ENCODE data around the gene OGFOD3. TPM values are rescaled to one million over a fixed set of nuclear protein-coding genes. Genes with fewer than 3 reads are reported as not detected.
"Not testable (repeated sequence)": the region's sequence is repeated elsewhere in the genome, so short reads cannot be mapped to it uniquely, and the experiment has no call there.

The OGFOD3 gene
- total RNA-seq, 1 experiment from 2014 or later, result 29.3 TPM

DNA sequence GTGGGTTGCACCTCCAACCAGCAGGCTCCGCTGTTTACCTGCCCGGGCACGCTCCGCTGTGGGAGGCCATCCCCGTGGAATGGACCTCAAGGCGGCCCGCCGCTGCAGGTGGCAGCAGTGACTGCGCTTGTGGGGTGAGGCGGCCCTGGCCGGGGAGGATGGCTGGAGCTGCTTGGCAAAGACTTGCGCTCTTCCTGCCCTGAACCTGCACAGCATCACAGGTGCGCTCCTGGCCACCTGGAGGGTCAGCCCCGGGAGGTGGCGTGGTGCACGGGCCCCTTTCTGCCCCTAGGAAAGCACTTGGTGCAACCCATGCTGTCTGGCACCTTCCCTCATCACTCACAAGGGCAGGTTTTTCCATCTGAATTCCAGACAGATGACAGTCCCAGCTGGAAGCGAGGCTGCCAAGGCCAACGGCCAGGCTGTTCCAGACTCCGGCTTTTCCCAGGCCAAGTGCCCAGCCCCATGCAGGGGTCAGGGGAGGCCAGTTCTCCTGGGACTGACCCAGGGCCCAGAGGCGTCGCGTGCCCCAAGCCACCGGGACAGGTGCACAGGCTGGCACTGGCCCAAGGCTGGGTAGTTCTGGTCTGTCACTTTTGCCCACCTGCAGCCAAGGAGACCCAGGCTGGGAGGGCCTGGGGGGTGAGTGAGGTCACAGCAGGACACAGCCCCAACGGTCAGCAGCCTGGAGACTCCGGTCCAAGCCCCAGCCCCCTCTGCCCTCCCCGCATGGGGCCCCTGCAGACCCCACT is 33.5 kb downstream of the OGFOD3 start:
- in situ Hi-C loops (cut with HindIII; ENCODE audit: low pct_unique_long_range_greater_than_20kb, low sequenced_read_pairs), result no loop called here
- no peak for DNase-seq (ENCODE audit: low read depth, low spot score)

DNA sequence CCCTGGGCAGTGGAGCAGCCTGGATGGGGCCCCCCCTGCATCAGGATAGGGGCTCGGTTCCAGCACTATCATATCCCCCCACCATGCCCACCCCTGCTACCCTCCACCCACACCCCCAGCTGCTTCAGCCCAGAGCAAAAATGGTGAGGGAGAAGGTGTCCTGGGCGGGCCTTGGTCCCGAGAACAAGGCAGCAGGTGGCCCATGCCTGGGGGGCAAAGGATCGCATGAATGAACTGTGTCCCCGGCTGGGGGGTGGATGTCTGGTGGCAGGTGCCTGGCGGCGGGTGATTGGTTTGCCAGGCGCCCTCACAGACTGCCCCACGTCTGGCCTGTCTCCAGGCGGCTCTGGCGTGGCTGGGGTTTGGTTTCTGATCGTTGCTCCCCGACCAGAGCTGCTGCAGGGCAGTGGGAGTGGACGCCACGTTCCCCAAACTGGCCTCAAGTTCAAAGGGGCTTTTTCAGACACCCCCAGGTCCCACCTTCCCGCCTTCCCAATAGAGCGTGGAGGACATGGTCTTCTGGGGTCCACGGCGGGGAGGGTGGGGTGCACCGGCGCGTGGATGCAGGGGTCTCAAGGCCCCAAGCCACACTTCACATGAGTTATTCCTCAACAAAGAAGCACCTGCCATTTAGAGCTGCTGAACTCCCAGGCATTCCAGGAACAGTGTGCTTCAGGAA is 34.2 kb downstream of the OGFOD3 start:
- in situ Hi-C loops (cut with HindIII; ENCODE audit: low pct_unique_long_range_greater_than_20kb, low sequenced_read_pairs), result no loop called here
- no peak for DNase-seq (ENCODE audit: low read depth, low spot score)

DNA sequence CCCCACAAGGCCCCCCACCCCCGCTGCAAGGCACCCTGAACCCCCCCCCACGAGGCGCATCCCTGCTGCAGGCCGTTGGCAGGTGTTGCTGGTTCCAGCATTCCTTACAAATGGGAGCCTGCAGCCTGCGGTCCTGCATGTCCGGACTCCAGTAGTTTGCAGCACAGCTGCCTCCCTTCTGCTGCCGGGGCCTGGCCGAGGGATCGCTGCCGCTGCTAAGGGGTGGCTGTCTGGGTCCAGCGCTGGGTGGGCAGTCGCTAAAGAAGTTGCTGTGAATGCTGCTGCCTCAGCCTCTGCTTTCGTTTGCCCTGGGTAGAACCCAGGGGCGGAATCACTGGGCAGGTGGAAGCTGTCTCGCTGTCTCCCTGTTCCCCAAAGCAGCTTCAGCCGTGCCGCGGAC is 35.0 kb downstream of the OGFOD3 start:
- DNase-seq (ENCODE audit: low read depth, low spot score), result no peak
- in situ Hi-C loops (cut with HindIII; ENCODE audit: low pct_unique_long_range_greater_than_20kb, low sequenced_read_pairs), result no loop called here

DNA sequence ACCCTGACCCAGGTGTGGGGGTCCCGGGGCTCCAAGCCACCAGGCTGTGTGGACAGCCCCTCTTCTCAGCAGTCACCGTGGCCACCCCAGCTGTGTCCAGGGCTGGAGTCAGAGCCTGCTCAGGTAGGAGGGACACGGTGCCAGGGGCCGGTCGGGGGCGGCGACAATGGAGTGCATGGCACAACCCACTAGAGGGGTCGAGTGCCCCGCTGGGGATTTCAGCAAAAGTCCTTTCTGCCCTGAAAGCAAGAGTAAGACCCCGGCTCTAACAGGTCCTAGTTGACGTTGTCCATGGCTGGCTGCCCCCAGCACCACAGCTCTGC is 35.5 kb downstream of the OGFOD3 start:
- DNase-seq (ENCODE audit: low read depth, low spot score), result no peak
- in situ Hi-C loops (cut with HindIII; ENCODE audit: low pct_unique_long_range_greater_than_20kb, low sequenced_read_pairs), result no loop called here

DNA sequence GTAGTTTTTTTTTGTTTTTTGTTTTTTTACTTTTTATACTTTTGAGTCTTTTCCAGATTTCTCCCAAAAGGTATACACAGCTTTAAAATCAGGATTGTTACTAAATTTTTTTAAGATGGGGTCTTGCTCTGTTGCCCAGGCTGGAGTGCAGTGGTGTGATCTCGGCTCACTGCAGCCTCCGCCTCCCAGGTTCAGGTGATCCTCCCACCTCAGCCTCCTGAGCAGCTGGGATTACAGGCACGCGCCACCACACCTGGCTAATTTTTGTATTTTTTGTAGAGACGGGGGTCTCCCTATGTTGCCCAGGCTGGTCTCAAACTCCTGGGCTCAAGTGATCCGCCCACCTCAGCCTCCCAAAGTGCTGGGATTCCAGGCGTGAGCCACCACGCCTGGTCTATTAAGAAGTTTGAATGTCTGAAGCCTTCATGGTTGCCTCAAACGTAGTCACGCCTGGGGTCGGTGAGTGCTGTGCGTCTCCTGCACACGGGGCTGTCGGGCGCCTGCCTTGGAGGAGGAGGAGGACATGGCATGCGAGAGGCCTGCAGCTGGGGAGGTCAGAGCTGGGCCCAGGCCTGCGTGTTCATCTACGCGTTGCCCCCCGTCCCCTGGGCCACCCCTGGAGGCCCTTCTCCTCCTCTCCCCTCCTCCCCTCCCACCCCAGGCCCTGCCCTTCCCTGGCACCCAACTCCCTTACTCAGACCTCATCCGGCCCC is 36.0 kb downstream of the OGFOD3 start:
- DNase-seq (ENCODE audit: low read depth, low spot score); in situ Hi-C loops (cut with HindIII; ENCODE audit: low pct_unique_long_range_greater_than_20kb, low sequenced_read_pairs): not testable (repeated sequence)

DNA sequence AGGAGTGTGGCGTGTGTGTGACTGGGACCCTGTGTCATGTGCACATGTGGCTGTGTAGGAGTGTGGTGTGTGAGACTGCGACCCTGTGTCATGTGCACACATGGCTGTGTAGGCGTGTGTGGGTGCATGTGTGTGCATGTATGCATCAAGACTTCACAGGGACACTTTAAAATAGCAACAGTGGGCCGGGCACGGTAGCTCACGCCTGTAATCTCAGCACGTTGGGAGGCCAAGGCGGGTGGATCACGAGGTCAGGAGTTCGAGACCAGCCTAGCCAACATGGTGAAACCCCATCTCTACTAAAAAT is 36.7 kb downstream of the OGFOD3 start:
- DNase-seq (ENCODE audit: low read depth, low spot score); in situ Hi-C loops (cut with HindIII; ENCODE audit: low pct_unique_long_range_greater_than_20kb, low sequenced_read_pairs): not testable (repeated sequence)

DNA sequence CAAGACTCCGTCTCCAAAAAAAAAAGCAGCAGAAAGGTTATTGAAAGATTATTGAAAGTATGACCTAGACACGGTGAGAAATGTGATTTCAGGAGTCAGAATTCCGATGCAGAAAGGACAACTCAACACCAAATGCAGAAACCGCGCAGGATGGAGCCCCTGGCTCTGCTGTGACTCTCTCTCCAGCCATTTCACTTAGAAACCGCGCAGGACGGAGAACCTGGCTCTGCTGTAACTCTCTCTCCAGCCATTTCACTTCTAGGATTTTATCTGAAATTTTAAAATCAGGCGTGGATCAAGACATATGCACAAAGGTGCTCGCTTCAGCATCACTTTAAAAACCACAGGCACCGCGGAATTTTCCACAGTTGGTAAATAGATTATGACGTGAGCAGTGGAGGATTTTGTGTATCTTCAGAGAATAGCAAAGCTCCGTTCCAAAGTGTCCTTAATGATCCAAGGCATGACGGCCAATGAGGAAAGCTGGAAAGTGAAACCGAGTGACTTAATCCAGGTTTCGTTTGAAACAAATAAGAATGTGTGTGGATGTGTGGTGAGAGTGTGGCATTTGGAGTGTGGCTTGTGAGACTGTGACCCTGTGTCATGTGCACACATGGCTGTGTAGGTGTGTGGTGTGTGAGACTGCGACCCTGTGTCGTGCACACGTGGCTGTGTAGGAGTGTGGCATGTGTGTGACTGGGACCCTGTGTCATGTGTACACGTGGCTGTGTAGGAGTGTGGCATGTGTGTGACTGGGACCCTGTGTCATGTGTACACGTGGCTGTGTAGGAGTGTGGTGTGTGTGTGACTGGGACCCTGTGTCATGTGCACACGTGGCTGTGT is 37.3 kb downstream of the OGFOD3 start:
- DNase-seq (ENCODE audit: low read depth, low spot score), result peak; percentile 13
- in situ Hi-C loops (cut with HindIII; ENCODE audit: low pct_unique_long_range_greater_than_20kb, low sequenced_read_pairs), result no loop called here

DNA sequence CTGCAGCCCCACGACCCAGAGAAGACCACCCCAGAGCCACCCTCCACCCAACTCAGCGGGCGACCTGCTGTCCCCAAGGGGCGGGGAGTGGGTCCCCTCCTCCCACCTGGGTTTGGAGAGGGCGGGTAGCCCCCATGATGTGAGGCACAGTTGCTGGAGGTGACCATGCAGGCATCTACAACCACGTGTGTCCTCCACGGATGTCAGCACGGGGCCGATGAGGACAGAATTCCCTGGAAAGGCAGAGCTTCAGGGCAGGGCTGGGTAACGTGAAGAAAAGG is 39.7 kb downstream of the OGFOD3 start:
- in situ Hi-C loops (cut with HindIII; ENCODE audit: low pct_unique_long_range_greater_than_20kb, low sequenced_read_pairs), result no loop called here
- no peak for DNase-seq (ENCODE audit: low read depth, low spot score)

DNA sequence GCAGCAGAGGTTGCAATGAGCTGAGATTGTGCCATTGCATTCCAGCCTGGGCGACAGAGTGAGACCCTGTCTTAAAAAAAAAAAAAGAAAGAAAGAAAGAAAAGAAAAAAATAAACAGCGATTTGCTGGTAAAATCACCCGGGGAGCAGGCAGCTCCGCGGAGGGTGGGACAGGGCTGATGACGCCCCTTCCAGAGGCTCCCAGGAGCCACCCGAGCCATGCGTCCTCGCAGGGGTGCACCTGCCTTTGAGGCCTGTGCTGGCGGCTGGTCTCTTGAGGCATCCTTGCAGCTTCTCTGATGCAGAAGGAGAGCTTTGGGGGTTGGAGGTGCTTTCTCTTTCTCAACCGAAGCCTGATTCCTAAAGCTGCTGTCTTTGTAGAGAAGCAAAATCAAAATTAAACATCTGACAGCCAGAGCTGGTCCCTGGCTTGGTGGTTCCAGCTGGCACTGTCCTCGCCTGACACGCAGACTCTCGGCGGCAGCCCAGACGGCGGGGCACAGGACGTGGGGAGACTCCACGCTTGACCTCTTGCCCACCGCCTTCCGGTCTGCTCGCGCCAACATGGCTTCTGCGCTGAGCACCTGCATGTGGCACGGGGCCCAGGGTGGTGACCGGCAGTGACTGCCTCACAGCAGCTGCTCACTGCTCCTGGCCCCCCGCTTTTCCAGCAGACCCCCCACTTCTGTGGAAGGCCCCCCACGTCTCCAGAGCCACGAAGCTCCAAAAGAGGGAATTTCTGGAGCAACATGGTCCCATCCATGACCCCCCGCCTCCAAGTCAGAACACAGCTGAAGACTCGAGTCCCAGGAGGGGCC is 40.3 kb downstream of the OGFOD3 start:
- no peak for DNase-seq (ENCODE audit: low read depth, low spot score)
- in situ Hi-C loops (cut with HindIII; ENCODE audit: low pct_unique_long_range_greater_than_20kb, low sequenced_read_pairs), result no loop called here

DNA sequence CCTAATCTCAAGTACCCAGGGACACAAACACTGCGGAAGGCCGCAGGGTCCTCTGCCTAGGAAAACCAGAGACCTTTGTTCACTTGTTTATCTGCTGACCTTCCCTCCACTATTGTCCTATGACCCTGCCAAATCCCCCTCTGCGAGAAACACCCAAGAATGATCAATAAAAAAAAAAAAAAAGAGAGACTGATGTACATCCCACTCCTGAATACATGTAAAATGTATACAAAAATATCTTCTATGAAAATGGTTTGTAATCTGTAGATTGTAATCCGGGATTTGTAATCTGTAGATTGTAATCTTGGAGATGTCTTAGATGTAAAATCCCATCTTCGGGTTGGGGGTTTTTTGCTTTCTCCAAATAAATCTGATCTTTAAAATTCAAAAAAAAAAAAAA is 41.1 kb downstream of the OGFOD3 start:
- DNase-seq (ENCODE audit: low read depth, low spot score); in situ Hi-C loops (cut with HindIII; ENCODE audit: low pct_unique_long_range_greater_than_20kb, low sequenced_read_pairs): not testable (repeated sequence)

DNA sequence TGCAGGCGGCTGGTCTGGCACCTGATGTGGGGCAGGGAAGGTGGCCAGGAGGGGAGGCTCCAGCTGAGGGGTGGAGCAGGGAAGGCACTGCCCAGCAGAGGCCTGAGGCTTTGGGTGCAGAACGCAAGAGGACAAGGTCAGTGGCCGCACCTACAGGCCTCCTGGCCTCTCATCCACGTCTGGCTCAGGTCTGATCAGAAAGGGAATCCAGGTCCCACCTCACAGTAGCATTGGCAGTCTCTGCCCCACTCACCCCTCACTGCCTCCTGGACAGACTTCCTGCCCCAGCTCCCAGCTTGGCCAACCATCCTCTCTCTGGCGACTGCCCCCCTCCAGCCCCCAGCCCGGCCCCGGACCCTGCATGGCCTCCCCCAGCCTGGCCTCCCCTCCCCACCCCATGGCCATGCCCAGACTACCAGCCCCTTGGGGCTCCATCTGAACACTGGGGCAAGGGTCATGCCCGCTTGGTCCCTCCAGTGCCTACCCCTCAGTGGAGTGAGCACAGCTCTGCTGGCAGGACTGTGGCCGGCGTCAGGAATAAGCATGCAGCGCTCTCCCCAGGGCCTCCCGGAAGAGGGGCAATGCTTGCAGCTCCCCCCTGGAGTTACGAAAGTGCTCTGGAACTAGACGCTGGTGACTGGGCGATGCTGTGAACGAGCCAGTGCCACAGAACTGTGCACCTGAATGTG is 42.2 kb downstream of the OGFOD3 start:
- DNase-seq (ENCODE audit: low read depth, low spot score), result no peak
- in situ Hi-C loops (cut with HindIII; ENCODE audit: low pct_unique_long_range_greater_than_20kb, low sequenced_read_pairs), result no loop called here

DNA sequence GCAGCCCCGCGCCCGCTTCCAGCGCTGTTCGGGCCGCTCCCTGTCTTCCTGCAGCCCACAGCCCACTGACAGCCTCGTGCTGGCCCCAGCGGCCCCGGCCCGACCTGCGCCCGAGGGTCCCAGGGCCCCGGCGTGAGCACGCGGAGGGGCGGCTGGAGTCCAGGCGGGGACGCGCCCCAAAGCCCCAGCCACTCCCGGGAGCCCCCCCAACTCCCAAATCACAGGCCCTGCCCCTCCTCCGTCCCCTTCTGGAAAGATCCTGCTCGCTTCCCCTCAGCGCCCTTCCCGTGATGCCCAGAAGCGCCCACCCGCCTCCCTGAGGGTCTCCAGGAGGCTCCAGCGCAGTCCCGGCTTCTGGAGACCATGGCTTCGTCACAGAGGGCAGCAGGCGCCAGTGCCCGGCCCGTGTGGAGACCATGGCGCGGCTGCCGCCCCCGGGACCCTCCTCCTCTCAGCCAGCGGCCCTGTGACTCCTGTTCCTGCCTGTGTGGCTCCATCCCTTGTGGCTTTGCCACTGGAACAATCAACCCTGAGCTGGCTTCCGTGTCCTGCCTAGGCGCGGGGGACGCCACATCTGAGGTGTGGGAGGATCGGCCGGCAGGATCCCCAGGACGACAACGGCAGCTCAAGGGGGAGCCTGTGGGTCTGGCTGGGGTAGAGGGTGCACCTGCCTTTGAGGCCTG is 42.9 kb downstream of the OGFOD3 start:
- no peak for DNase-seq (ENCODE audit: low read depth, low spot score)
- in situ Hi-C loops (cut with HindIII; ENCODE audit: low pct_unique_long_range_greater_than_20kb, low sequenced_read_pairs), result no loop called here

DNA sequence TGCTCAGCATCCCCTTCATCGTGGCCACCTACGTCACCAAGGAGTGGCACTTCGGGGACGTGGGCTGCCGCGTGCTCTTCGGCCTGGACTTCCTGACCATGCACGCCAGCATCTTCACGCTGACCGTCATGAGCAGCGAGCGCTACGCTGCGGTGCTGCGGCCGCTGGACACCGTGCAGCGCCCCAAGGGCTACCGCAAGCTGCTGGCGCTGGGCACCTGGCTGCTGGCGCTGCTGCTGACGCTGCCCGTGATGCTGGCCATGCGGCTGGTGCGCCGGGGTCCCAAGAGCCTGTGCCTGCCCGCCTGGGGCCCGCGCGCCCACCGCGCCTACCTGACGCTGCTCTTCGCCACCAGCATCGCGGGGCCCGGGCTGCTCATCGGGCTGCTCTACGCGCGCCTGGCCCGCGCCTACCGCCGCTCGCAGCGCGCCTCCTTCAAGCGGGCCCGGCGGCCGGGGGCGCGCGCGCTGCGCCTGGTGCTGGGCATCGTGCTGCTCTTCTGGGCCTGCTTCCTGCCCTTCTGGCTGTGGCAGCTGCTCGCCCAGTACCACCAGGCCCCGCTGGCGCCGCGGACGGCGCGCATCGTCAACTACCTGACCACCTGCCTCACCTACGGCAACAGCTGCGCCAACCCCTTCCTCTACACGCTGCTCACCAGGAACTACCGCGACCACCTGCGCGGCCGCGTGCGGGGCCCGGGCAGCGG is 43.6 kb downstream of the OGFOD3 start:
- in situ Hi-C loops (cut with HindIII; ENCODE audit: low pct_unique_long_range_greater_than_20kb, low sequenced_read_pairs), result no loop called here
- no peak for DNase-seq (ENCODE audit: low read depth, low spot score)

DNA sequence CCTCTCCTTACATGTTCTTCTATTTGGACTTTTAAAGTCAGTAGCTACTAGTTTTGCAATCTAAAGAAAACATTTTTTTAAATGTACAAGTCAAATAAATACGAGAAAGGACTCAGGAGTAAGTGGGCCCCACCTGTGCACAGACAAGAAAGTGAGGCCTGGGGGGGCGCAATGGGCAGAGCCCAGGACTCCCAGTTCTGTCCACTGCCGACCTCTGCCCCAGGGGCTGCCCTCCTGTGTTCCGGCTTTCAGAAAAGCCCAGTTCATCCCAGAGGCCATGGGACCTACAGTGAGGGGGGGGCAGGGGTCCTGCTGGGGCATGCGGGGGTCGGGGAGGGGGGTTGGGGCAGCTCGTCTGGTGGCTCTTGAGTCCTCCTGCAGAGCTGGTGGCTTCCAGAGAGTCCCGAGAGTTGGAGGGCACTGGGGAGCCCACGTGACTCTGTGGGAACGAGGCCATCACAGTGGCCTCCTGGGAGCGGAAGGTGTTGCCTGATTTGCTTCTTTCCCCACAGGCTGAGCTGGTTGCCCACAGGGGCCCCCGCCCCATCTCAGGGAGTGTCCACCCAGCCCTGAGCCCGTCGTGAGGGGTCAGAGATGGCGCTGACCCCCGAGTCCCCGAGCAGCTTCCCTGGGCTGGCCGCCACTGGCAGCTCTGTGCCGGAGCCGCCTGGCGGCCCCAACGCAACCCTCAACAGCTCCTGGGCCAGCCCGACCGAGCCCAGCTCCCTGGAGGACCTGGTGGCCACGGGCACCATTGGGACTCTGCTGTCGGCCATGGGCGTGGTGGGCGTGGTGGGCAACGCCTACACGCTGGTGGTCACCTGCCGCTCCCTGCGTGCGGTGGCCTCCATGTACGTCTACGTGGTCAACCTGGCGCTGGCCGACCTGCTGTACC is 44.4 kb downstream of the OGFOD3 start:
- in situ Hi-C loops (cut with HindIII; ENCODE audit: low pct_unique_long_range_greater_than_20kb, low sequenced_read_pairs), result no loop called here
- DNase-seq (ENCODE audit: low read depth, low spot score), result no peak

DNA sequence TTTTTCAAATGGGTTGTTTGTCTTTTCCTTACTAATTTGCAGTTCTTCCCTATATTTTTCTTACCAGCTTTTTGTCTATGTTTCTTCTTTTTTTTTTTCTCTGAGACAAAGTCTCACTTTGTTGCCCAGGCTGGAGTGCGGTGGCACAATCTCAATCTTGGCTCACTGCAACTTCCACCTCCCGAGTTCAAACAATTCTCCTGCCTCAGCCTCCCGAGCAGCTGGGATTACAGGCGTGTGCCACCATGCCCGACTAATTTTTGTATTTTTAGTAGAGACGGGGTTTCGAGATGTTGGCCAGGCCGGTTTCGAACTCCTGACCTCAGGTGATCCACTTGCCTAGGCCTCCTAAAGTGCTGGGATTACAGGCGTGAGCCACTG is 45.3 kb downstream of the OGFOD3 start:
- in situ Hi-C loops (cut with HindIII; ENCODE audit: low pct_unique_long_range_greater_than_20kb, low sequenced_read_pairs); DNase-seq (ENCODE audit: low read depth, low spot score): not testable (repeated sequence)
